Activated CD4-positive, alpha-beta T cell treated with anti-CD3 and anti-CD28 coated beads for 48 hours (primary cell): ENCODE data around the gene GNAO1.

Experiments
- DNase-seq: peaks from one replicate; pipeline ENCODE4 v3.0.0-alpha.2; 2020

Gene GNAO1

DNA sequence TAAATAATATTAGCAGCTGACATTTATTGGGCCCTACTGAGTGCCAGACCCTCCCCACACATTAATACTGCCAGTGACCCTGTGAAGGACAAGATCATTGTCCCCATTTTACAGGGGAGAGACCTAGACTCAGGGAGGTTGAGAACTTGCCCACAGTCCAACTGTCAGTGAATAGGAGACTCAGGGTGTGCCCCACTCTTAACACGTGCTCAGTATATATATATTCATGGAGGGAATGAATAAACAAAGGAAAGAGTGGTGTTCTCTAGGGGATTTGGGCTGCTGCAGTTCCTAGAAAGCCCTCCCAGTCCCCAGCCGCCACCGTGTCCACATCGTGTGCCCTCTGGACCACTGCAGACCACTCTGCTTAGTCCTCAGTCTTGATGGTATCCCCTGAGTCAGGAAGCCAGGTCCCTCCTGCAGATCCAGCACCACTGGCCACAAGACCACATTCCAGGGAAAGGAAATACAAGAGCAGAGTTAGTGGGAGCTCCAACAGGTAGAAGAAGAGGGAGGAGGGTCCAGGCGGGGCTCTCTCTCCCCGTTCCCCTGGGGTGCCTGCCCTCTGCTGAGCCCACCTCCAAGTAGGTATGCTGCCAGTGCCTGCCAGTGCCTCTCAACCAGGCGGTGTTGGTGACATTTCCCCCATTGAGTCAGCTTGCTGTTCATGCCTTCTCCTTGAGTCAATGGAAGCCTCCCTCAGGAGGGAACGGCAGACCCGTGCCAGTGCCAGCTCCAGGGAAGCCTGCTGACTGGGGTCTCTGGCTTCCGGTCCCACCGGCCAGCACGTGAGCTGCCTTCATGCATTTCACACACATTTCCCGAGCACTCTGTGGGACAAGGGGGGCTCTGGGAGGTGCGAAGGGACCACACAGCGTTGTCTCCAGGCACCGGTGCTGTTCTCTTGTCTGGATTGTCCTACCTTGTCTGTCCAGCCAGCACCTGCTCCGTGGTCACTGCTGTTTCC lies 75.6 kb downstream of the GNAO1 start:
- DNase-seq = no peak

GRCh38 chr16:56267888-56268287 lies 76.6 kb downstream of the GNAO1 start:
- DNase-seq = no peak

DNA sequence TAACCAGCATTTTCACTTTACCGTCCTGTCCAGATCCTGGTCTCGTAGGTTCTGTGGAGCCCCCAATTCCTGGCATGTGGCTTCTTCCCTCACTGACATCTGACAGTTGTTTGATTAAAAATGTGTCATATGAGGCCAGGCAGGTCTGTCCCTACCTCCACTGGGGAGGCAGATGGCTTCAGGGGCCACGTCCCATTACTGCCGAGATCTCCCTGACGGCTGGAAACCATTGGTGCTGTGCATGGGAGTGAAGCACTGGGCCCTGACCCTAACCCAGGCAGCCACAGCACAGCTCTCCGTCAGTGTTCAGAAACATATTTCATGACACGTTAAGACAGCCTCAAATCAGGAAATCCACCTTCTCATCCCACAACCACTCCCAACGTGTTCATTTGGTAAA lies 77.5 kb downstream of the GNAO1 start:
- no peak for DNase-seq

DNA sequence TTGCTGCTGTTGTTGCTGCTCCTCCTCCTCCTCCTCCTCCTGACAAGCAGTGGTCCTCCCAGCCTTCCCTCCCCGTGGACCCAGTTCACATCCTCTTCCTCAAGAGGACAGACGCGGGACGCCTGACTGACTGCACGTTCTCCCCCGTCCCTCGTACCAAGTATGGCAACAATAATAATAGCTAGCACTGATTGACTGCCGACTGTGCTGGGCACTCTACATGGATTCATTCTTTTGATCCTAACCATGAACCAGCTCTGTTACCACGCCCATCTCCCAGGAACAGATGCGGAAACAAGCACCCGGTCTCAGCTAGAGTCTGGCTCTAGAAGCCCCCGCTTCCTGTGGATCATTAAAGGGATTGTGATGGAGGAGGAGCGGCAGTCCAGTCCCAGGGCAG lies 78.0 kb downstream of the GNAO1 start:
- DNase-seq = no peak

DNA sequence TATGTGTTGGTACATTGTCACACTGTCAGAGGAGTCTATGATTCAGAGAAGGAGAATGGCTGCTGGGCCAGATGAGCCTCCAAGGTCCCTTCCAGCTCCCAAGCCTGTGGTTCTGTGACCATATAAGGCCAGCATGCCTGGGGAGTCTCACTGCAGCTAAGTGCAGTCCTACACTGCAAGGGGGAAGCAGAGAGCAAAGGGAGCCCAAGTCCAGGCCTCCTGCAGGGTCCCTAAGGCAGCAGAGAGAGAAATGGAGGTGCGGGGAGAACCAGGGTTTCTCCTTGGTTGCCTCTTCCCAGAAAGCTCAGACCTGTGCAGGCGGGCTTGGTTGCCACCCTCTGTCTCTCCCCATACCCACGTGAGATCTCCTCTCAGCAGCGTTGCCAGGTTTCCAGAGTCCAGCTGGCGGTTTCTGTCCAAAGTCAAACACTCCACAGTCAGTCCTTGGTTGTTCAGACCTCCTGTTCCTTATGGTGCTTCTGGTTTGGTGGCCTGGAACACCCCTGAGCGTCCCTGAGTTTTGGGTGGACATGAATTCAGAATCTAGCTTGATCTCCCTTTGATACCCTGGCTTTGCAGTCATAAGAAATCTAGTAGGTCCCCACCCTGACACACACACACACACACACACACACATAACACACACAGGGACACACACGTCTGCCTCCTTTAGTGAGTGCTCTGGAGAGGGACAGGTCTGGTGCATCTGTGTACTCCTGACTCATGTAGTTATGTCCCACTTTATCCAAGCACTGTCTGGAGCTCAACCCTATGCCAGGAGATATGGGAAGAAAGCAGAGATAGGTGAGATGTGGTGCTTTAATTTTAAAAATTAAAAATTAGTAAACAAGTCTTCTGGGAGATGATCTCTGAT lies 78.8 kb downstream of the GNAO1 start:
- no peak for DNase-seq

GRCh38 chr16:56270828-56271227 lies 79.5 kb downstream of the GNAO1 start:
- no peak for DNase-seq

- DNase-seq = no peak
Measured at GRCh38 chr16:56272583-56272894, 81.2 kb downstream of the GNAO1 start.

DNA sequence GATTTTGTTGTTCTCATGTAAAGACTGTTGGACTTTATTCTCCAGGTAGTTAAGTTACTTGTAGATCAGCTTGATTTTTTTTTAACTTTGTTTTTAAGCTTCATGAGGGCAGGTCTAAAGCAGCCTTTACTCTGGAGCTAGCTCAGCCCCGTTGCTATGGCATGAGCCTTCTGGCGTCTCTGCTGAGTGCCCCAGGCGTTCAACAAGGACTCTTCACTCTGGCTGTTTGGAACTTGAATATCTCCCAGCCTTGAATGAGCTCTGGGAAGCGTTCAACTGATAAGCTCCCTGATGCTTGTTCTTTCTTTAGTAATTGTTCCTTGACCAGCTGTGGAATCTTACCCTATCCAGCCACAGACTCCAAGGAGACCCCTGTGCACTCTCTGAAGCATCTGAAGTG lies 82.3 kb downstream of the GNAO1 start:
- DNase-seq = no peak

- DNase-seq = no peak
Measured at GRCh38 chr16:56274369-56274768, 83.1 kb downstream of the GNAO1 start.

GRCh38 chr16:56275076-56275475 lies 83.8 kb downstream of the GNAO1 start:
- no peak for DNase-seq

- DNase-seq = no peak
Measured at GRCh38 chr16:56275801-56276200, 84.5 kb downstream of the GNAO1 start.

DNA sequence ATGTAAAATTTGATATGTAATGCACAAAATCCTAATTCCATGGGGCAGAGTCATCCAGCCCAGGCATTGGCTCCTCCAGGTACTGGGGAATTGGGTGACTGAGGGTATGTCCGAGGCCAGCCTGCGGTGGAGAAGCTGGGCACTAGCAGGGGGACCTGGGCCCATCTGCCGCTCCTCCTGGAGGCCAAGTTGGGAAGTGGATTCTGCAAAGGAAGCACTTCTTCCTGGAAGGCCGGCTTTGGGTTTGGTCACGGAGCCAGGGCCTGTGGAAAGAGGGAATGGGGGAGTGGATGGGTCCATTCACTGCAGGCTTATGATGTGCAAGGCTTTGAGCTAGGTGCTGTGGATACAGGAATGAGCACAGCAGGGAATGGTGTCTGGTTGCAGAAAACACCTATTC lies 85.8 kb downstream of the GNAO1 start:
- DNase-seq = no peak

DNA sequence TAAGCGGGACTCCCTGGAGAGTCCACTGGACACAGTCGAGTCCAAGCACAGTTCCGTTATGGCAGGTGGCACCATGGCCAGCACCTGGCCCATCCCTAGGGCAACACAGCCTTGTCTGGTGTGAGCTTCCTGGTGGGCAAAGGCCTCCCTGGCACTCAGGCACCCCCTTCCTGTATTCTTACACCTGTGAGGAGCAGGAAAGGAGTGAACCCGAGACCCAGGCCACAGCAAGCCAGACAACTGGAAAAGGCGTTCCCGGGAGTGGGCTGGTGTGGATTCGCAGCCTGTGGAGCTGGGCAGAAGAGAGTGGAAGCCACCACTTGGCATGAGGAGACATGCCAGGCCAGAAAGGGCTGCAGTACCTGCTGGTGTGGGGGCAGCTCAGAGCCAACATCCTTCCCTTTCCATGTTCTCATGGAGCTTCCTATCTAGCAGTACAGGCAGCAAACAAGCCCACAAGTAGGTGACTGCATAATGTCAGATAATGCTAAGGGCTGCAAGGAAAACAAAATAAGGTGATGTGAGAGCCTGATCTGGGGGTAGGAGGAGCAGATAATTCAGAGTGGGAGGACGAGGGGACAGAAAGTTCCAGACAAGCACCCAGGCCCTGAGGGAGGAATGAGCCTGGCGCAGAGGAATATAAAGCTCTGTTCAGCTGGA lies 87.0 kb downstream of the GNAO1 start:
- no peak for DNase-seq

- DNase-seq = peak; percentile 69
Measured at GRCh38 chr16:56279132-56279531, 87.8 kb downstream of the GNAO1 start.

DNA sequence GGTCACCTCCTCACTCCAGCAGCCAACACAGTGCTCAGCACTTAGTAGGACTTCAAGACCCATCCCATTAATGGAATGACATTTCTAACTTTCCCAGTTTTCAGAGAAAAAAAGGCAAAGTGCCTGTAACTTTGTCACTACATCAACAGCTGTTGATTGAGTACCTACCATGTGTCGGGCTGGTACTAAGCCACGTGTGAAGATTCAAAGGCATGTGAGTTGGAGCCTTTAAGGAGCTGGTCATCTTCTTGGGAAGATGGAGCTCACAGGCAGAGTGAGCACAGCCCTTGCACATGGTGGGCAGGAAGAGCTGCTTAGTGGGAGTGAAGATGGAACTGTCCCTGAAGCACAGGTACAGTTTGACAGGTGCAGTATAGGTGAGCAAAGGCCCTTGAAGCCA lies 88.6 kb downstream of the GNAO1 start:
- no peak for DNase-seq

GRCh38 chr16:56281249-56281805 lies 90.0 kb downstream of the GNAO1 start:
- no peak for DNase-seq

- DNase-seq = no peak
Measured at GRCh38 chr16:56282451-56282850, 91.2 kb downstream of the GNAO1 start.

DNA sequence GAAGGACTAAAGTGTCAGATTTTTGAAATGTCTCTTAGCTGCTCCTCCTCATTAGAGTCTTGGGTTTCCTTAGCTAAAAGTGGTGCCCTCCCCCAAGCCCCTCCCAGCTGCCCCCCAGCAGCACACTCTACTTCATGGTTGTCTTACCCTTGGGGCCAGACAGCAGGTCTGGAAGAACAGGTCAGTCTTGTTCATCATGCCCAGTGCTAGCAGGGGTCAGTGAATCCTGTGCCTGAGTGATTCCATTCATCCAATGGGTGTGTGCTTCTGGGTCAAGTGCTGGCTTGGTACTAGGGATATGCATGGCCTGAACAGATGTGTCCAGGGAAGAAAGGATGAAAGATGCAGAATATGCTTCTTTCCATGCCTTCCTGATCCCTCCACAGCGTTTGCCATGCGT lies 93.2 kb downstream of the GNAO1 start:
- no peak for DNase-seq

DNA sequence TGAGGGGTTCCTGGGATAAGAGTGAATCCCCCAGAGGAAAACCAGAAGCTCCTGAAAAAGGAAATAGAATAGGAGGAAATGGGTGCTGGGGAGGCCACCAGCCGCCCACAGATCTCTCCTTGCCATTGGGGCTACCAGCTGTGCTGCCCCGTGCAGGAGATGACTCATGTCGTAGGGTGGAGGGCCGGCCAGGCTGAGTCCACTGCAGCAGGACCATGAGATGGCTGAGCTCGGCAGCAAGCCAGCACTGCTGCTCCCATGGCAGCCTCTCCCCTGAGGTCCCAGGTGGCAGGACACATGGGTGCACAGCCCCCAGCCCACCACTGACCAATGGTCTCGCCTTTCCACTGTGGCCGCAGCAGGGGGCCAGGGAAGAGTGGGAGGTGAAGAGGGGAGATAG lies 95.5 kb downstream of the GNAO1 start:
- no peak for DNase-seq

GRCh38 chr16:56288019-56288418 lies 96.7 kb downstream of the GNAO1 start:
- DNase-seq = no peak

- no peak for DNase-seq
Measured at GRCh38 chr16:56289416-56289815, 98.1 kb downstream of the GNAO1 start.

DNA sequence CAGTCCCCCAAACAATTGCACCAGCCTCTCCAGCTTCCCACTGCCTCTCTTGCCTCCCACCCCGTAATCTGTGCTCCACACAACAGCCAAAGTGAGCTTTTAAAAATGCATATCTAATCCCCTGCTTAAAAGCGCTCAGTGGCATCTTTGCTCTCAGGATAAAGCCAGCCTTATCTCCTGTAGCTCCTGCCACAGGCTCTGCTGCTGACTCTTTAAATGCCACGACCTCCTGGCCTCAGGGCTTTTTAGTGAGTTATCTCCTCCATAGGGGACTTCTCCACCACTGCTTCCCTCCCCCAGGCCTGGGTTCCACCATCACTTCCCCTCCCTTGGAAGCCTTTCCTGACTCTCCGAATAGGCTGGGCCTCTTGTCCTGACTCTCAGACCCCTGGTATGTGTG lies 98.6 kb downstream of the GNAO1 start:
- DNase-seq = no peak

DNA sequence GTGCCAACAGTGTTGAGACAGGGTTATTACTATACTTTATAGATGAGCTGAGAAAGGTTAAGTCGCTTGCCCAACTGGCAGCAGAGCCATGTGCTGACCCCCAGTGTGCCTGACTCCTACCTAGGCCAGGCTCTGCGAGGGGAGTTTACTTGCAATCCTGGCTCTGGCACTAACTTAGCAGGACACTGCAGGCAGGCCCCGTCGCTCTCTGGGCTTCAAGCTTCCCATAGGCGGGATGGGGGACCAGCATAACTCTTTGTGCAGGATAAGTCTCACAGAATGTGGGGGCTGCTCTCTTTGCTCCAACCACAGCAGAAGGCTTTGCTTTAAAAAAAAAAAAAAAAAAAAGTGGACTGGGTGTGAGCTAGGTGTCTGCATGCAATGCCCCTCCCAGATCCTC lies 102.7 kb downstream of the GNAO1 start:
- DNase-seq = no peak
